ENCODE data around the gene GNAQ. TPM values are rescaled to one million over a fixed set of nuclear protein-coding genes. Genes with fewer than 3 reads are reported as not detected.

GNAQ gene
- total RNA-seq, 1 experiment from 2014 or later: 48.6 TPM

DNA sequence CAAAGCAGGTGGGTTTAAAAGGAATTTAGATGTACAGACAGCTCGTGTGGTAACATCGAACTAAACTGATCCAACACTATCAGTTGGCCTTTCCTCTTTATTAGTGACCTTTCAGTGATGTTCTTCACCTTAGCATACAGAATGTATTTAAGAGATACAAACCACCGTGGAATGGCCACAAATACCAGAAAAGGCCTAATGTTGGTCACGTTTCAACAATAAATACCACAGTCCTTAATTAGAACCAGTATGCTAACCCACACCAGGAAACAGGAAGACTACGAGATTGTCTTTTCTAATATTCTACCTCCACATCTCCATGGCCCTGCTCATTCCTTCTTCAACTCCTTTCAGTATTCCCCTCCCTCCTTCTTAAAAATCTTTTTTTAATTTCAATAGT, 40.4 kb downstream of the GNAQ start:
- Histone ChIP-seq H2AK5ac (ENCODE audit: insufficient read length, low read length) (no peak overlapping the region), H2BK12ac (ENCODE audit: insufficient read length, low read depth, low read length) (no peak overlapping the region), H4K91ac (ENCODE audit: insufficient read length, low read depth, low read length) (no peak overlapping the region), H4K8ac (replicated peaks; ENCODE audit: insufficient read length, low read depth, low read length) (no peak overlapping the region), H3K9ac (ENCODE audit: extremely low read depth, insufficient read length, low read length) (no peak overlapping the region), H3T11ph (ENCODE audit: low read length) (no peak overlapping the region), H3K27ac (ENCODE audit: insufficient read length, low read depth, low read length) (no peak overlapping the region), H2BK120ac (ENCODE audit: low read depth, low read length, poor library complexity, severe bottlenecking) (no peak overlapping the region), H2BK5ac (ENCODE audit: insufficient read length, low read length) (no peak overlapping the region), H2AFZ (ENCODE audit: low read length) (no peak overlapping the region), H3K9me3 (ENCODE audit: control insufficient read depth, low read depth, low read length) (no peaks in the 10 kb centered on the region), H3K79me2 (ENCODE audit: insufficient read depth, low read length) (no peaks in the 10 kb centered on the region; the same call in 1 of the 2 replicates), H3K14ac (ENCODE audit: insufficient read depth, low read length) (no peak overlapping the region), H3K56ac (ENCODE audit: insufficient read length, low read depth, low read length) (no peak overlapping the region), H4K20me1 (ENCODE audit: control insufficient read depth, insufficient read depth, insufficient read length) (no peaks in the 10 kb centered on the region), H2BK20ac (ENCODE audit: low read depth, low read length, poor library complexity, severe bottlenecking) (no peak overlapping the region), H3K4me1 (ENCODE audit: insufficient read depth, low read length) (no peaks in the 10 kb centered on the region), H3K23ac (ENCODE audit: insufficient read length, low read depth, low read length) (no peak overlapping the region), H3K79me1 (ENCODE audit: insufficient read depth, low read depth, low read length, poor library complexity, severe bottlenecking) (peaks cover 3% of the 10 kb centered on the region), H3K4ac (ENCODE audit: low read depth, low read length) (no peak overlapping the region), H2BK15ac (ENCODE audit: low read depth, low read length) (no peak overlapping the region), H3K27me3 (ENCODE audit: insufficient read depth, low read length) (no peaks in the 10 kb centered on the region), H3K23me2 (ENCODE audit: insufficient read length, low read depth, low read length, poor library complexity, severe bottlenecking) (no peaks in the 10 kb centered on the region), H3K18ac (ENCODE audit: insufficient read length, low read depth, low read length) (no peak overlapping the region), H4K5ac (ENCODE audit: insufficient read length, low read depth, low read length) (no peak overlapping the region), H3K4me2 (ENCODE audit: insufficient read depth, insufficient read length, low read length) (no peak overlapping the region)
- no CpG with 5 or more reads among the region's 5 CpGs for WGBS (ENCODE audit: extremely low coverage, insufficient read length, low lambda C conversion rate)
- no peaks in the 10 kb centered on the region for H3K27me3 Mint-ChIP-seq (ENCODE audit: low read depth)
- no peak overlapping the region for H3K4me3 Mint-ChIP-seq
- peaks cover 0 to 3% of the 10 kb centered on the region in 2 experiments; a peak in 1 of 5 replicates for H3K9me3 Mint-ChIP-seq
- H3K27ac Mint-ChIP-seq: no peak overlapping the region
- H3K36me3 Mint-ChIP-seq (ENCODE audit: insufficient read depth in 1 of 3, low read depth in 3 of 3): peaks cover 4 to 6% (median 5%) of the 10 kb centered on the region in 3 experiments
- DNase-seq: no peak
- H3K4me1 Mint-ChIP-seq: peaks cover 3 to 4% of the 10 kb centered on the region in 2 experiments
- no peak for TF ChIP-seq CTCF (conservative IDR thresholded peaks at IDR 0.05)
